Head of caudate nucleus (tissue), 42 donors: ENCODE results near the gene IL1B.
"Not testable (repeated sequence)": the region's sequence is repeated elsewhere in the genome, so short reads cannot be mapped to it uniquely, and the experiment has no call there.

Source experiments
- DNase-seq, 42 donors: peaks; one replicate each; pipeline versions ENCODE4 v3.0.0 to v3.0.0-alpha.2; 2020 to 2021; ENCODE audit warnings: mixed read lengths in 7 of 42
- intact Hi-C: fragments of 100-400 bp; cut with DNase I; formaldehyde crosslinking; loops from one replicate; pipeline ENCODE4 v1.15.0; 2022

Gene IL1B

DNA sequence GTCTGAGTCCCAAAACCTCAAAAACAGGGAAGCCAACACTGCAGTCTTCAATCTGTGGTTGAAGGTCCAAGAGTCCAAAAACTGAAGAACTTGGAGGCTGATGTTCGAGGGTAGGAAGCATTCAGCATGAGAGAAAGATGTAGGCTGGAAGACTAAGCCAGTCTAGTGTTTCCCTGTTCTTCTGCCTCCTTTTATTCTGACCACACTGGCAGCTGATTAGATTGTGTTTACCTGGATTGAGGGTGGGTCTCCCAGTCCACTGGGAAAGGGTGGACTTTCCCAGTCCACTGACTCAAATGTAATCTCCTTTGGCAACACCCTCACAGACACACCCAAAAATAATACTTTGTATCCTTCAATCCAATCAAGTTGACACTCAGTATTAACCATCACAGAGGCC is 27.5 kb upstream of the IL1B start:
- intact Hi-C loops: no loop called here
- DNase-seq: no peak

GRCh38 chr2:112859406-112860183 is 23.0 kb upstream of the IL1B start:
- intact Hi-C loops, DNase-seq: not testable (repeated sequence)

GRCh38 chr2:112850588-112850987 is 14.0 kb upstream of the IL1B start:
- intact Hi-C loops: no loop called here
- no peak for DNase-seq

- intact Hi-C loops: no loop called here
- DNase-seq: no peak
These were observed 13.4 kb upstream of the IL1B start for GRCh38 chr2:112849956-112850355.

DNA sequence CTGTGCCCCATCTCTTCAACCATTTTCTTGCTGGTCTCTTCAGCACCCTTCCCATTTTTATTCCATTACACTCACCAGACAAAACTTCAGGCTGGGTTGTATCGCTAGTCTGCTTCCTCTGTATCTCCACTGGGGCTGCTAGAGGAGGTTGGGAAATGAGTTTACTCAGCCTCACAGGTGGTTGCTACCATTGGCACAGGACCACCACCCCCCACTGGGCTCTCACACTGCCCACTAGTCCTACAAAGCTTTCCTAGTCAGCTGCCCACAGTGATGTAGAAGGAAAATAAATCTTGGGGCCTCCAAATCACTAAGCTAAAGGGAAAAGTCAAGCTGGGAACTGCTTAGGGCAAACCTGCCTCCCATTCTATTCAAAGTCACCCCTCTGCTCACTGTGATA is 12.3 kb upstream of the IL1B start:
- DNase-seq: no peak
- intact Hi-C loops: no loop called here

DNA sequence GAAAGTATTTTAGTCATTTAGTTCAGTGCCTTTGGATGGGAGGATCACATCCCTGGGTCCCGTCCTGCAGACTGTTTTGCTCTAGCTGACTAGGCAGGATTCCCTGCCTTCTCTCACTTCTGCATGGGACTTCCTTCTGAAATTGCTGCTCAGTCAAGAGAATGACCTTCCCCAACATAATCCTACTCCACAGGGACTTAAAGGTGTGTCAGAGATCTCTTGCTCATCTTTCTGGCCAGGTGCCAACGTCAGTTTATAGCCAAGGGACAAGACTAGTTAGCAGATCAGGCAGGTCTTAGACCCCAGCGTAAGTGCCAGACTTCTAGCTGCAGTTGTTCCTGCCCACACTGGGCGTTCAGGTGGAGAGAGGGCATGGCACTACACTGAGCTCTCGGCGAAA is 9.5 kb upstream of the IL1B start:
- no peak for DNase-seq
- intact Hi-C loops: no loop called here

- DNase-seq: no peak
- intact Hi-C loops: no loop called here
These were observed 7.3 kb upstream of the IL1B start for GRCh38 chr2:112843836-112844235.

- DNase-seq: no peak
- intact Hi-C loops: no loop called here
These were observed 6.7 kb upstream of the IL1B start for GRCh38 chr2:112843288-112843687.

GRCh38 chr2:112841295-112842044 is 4.9 kb upstream of the IL1B start:
- intact Hi-C loops: no loop called here
- peak in 1 of 42 donors; percentile 7 for DNase-seq

DNA sequence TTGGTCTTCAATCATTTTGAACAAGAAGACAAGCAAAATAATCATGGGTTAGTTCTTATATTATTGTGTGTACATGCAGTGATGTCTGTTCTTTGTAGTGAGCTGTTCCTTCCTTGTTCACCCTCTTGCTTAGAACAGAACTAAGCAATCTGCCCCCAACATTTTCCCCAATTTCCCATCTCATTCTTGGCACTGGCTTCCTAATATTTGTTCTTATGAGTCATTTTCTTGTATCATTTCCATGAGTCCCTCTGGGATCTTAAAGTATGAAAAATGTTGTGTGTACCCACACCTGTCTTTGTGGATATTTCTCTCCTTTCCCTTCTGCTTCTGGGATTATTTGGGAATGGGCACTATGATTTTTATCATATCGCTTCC is 3.5 kb upstream of the IL1B start:
- no peak for DNase-seq
- intact Hi-C loops: no loop called here

- intact Hi-C loops: no loop called here
- peak in 8 of 42 donors; percentile 3 to 30 (median 14) for DNase-seq
These were observed 3.0 kb upstream of the IL1B start for GRCh38 chr2:112839407-112840067.

DNA sequence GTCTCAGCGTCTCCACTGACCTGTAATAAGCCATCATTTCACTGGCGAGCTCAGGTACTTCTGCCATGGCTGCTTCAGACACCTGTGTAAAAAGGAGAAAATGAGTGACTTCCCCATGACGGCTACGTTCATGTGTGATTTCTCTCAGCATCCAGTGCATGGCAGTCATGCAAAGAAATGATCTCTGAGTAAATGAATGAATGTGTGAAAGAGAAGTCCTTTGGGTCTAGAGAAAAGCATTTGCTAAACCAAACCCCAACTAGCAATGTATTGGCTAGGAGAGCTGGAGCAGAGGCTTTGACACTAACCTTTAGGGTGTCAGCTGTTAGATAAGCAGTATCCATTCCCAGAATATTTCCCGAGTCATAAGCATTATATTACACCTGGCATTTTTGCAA is 417 bp downstream of the IL1B start:
- intact Hi-C loops: no loop called here
- DNase-seq: no peak

DNA sequence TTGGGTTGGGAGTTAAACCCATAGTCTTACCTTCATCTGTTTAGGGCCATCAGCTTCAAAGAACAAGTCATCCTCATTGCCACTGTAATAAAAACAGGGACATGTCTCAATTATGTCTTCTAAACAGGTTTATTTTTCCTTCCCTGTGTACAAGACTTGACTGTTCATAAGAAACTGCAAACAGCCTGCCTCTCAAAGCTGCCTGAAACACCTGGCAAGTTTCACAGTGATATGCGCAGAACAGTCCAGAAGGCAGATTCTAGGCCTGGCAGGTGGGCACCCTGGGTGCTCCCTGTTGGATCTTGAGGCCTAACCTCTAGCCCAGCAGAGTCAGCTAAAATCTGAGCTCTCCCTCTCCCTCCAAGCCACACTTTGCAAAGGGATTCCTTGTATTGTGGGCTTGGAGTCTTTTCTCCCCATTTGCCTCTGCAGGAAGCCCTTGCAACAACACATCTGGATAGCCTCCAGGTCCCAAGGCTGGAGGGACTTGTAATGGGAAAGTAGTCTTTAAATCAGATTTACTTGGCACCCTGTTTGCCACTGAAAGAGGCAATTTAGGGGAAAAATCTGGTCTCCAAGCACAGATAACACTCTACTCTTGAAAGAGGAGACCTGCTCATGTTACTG is 930 bp downstream of the IL1B start:
- intact Hi-C loops: no loop called here

DNA sequence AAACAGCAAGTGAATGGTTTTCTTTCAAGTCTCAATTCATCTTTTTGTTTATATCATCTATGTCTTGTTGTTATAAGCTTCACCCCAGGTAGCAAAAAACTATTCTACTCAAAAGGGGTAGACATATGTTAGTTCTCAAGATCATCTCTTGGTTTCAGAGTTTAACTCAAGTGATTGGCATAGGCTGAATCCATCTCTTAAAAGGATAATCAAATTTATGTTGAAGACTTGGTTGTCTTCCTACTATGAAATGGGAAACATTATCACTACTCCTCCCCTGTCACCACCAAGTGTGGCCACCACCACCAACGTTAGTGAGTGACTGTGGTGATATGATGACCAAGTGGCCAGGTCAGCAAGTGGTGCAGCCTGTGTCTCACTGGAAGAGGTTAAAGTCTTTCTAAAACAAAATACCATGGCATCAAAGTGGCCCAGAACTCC is 1.5 kb downstream of the IL1B start:
- no peak for DNase-seq
- intact Hi-C loops: no loop called here

More for the DNA sequence above, 930 bp downstream of the IL1B start:
- no peak for DNase-seq

DNA sequence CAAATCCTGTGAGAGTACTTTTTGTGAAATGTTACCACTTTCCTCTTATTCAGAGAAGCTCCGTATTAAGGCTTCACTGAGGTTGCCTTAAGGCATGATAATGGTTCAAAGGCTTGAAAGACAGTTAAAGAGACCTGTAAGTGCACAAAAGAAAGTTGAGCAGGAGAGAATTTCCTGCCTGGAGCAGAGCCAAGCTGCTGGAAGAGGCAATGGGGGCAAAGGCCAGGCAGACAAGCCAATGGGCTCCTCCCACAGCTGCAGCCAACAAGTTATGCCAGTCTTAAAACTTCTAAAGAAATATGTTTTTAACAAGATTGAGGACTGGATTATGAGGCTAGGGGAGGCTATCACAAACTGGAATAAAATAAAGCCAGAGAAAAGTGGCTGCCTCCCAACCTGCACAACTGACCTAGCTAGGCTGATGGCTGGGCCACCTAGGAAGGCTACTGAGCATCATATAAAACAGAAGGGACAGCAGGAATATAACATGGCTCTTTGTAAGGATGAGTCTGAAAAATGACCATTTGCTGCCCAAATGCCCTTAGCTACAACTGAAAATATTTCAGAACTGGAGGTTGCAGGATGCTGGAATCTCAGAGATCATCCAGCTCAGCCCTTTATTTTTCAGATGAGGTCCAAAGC is 2.1 kb downstream of the IL1B start:
- intact Hi-C loops: no loop called here
- DNase-seq: no peak

DNA sequence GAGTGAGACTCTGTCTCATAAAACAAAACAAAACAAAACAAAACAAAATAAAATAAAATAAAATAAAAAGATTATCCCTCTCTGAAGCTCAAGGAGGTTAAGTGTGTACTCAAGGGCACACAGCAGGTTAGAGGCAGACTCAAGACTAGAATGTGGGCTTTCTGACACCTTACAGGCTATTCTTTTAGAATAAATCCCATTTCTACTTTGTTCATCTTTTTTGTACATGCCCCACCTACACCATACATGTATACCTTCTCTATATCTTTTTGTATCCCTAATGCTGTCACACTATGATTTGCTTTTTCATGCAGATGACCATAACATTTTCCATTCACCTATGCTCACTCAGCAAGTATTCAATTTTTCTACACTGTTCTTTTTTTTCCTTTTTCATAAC is 2.6 kb downstream of the IL1B start:
- DNase-seq: no peak

DNA sequence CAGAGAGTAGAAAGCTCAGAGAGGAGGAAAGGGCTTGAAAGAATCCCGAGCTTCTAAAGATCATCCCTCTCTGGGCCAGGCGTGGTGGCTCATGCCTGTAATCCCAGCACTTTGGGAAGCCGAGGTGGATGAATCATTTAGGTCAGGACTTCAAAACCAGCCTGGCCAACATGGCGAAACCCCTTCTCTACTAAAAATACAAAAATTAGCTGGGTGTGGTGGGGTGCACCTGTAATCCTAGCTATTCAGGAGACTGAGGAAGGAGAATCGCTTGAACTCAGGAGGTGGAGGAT is 3.0 kb downstream of the IL1B start:
- intact Hi-C loops, DNase-seq: not testable (repeated sequence)

More for the DNA sequence above, 2.6 kb downstream of the IL1B start:
- intact Hi-C loops: no loop called here

DNA sequence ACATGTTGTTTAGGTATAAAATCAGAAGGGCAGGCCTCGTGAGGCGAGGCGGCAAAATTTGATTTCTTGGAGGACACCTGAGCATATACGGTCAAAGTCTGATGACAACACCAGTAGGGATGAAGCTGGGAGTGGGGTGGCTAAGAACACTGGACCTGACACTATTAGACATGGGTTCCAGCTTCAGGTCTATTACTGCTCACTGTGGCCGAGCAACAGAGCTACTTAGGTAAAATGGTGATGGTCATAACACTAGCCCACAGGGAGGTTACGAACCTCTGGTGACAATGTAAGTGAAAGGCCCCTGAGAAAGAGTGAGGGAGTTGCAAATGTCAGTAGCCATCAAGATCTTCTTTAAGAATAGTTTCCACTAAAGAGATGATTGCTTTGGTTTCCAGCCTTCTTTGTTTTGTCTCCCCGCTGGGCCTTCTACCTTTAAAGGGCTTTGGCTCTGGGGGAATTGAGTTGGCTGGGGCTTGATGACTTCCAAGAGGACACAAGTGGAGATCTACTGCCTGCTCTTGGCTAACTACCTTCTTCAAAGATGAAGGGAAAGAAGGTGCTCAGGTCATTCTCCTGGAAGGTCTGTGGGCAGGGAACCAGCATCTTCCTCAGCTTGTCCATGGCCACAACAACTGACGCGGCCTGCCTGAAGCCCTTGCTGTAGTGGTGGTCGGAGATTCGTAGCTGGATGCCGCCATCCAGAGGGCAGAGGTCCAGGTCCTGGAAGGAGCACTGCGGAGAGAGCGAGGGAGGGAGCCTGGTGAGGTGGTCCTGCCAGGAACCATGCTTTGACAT is 3.5 kb downstream of the IL1B start:
- DNase-seq: no peak
- intact Hi-C loops: no loop called here
